Erythroblast (primary cell): ENCODE data around the gene CFAP43.

Experiments
- GATA1 ChIP-seq: IDR thresholded peaks from 2 replicates; pipeline ENCODE4 v1.6.1; 2011; ENCODE audit warnings: low read depth, mild to moderate bottlenecking, control low read depth, low read length, moderate library complexity
- POLR2A ChIP-seq: IDR thresholded peaks from 2 replicates; pipeline ENCODE4 v1.6.1; 2011; ENCODE audit warnings: mild to moderate bottlenecking, low read length

DNA sequence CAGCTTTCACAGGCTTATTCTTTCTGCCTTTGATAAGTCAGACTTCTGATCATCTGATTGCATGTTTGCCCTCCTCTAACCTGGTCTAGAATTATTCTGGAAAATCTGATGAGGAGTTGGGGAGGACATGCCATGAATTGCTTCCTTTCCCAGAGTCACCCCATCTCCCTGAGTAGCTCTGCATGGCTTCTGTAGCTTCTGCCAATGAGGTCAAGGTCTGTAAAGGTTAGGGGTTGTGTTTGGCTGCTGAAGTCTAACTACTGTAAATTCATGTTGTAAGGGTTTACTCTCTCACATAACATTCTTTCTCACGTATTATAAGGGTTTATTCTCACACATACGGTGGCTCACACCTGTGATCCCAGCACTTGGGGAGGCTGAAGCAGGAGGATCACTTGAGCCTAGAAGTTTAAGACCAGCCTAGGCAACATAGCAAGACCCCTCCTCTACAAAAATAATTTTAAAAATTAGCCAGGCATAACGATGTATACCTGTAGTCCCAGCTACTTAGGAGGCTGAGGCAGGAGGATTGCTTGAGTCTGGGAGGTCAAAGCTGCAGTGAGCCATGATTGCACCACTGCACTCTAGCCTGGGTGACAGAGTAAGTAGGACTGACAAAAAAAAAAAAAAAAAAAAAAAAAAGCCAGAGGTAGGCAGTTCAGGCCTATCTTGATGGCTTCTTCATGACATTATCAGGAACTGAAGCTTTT lies 47.5 kb upstream of the CFAP43 start:
- TF ChIP-seq POLR2A: no peak
- no peak for TF ChIP-seq GATA1
